Measurements from ENCODE around the gene FAM76A.

FAM76A gene

DNA sequence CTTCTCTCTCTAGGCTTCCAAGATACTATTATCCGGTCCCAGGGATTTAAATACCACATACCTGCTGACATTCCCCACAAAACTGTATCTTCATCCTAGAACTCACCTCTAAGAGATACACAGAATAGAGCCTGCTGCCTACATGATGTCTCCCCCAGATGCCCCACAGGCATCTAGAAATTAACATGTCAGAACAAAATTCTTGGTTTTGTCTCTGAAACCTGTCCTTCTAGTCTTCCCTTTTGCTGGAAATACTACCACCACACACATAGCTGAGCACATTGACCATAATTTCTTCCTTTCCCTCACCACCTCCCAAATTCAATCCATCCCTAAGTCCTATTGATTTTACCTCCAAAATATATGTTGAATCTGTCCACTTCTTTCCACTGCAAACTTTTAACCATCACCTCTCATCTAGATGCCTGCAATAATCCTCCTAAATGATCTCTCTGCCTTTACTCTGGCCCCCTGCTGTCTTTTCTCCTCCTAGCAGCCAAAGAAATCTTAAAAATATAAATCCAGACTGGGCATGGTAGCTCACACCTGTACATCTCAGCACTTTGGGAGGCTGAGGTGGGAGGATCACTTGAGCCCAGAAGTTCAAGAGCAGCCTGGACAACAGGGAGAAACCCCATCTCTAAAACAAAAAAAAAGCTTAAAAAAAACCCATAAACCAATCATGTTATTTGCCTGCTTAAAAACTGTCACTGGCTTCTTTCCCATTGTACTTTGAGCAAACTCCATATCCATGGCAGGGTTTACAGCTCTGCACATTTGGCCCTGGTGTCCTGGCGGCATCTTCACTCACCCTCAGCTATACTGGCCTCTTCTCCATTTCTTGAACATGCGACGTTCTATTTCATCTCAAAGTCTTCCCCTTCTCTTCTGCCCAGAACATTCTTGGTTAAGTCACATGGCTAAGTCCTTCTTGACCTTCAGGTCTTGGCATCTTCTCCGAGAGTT is 6.2 kb upstream of the FAM76A start:
- DNase-seq (ENCODE audit: low read depth in 1 of 2, low spot score in 1 of 2): no peak

GRCh38 chr1:27724961-27725373 is 794 bp upstream of the FAM76A start:
- DNase-seq (ENCODE audit: low read depth in 1 of 2, low spot score in 1 of 2): no peak

GRCh38 chr1:27726173-27727044 is 648 bp downstream of the FAM76A start:
- DNase-seq (ENCODE audit: low read depth in 1 of 2, low spot score in 1 of 2): peak in 1 of 2 donors; percentile 6

DNA sequence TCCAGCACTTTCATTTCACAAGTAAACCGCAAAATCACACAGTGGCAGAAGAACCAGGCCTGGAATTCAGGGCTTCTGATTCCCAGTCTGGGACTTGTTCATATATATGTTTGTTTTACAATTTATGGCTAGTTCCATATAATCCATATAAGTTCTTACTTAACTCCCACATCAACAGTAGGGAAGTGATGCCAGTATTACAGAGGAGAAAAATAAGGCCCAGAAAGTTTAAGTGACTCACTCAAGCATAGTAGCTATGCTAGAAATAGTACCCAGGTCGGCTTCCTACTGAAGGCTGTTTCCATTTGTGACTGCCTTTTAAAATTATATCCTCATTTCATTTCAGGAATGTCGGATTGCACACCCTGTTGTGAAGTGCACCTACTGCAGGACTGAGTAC is 1.4 kb downstream of the FAM76A start:
- no peak for DNase-seq (ENCODE audit: low read depth in 1 of 2, low spot score in 1 of 2)

GRCh38 chr1:27736252-27736651 is 10.5 kb downstream of the FAM76A start:
- no peak for DNase-seq (ENCODE audit: low read depth in 1 of 2, low spot score in 1 of 2)

- DNase-seq (ENCODE audit: low read depth in 1 of 2, low spot score in 1 of 2): no peak
Measured at GRCh38 chr1:27741121-27741520, 15.4 kb downstream of the FAM76A start.

- DNase-seq (ENCODE audit: low read depth in 1 of 2, low spot score in 1 of 2): no peak
Measured at GRCh38 chr1:27744556-27744955, 18.8 kb downstream of the FAM76A start.

DNA sequence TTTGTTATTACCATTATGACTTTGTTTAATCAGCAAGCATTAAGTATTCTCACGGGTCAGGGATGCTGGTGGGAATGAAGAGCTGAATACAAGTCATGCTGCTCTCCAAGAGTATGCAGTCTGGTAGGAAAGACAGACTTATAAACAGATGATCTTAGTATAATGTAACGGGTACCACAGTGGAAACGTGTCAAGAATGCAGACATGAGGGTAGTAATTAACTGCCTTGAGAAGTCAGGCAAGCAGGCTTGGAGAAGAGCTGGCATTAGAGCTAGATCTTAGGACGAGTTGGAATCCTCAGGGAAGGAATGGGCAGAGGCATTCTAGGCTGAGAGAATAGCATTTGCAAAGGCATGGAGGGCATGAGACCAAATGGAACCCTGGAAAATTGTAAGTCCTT is 19.7 kb downstream of the FAM76A start:
- no peak for DNase-seq (ENCODE audit: low read depth in 1 of 2, low spot score in 1 of 2)

GRCh38 chr1:27752360-27752759 is 26.6 kb downstream of the FAM76A start:
- DNase-seq (ENCODE audit: low read depth in 1 of 2, low spot score in 1 of 2): no peak

DNA sequence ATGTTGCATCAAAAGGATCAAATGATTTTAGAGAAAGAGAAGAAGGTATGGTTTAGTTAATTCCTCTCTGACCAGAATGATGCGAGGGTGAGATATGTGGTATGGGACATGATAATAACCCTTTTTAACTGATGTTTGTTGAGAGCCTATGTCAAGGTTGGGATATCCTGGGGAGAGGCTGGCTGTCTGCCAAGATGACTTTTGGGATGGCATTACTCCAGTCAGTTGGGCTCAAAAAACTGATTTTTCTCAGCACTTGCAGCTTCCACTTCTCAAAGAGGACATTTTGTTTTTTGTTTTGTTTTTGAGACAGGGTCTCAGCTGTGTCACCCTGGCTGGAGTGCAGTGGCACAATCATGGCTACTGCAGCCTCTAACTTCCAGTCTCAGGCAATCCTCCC is 29.5 kb downstream of the FAM76A start:
- no peak for DNase-seq (ENCODE audit: low read depth in 1 of 2, low spot score in 1 of 2)

GRCh38 chr1:27755865-27756264 is 30.1 kb downstream of the FAM76A start:
- no peak for DNase-seq (ENCODE audit: low read depth in 1 of 2, low spot score in 1 of 2)

GRCh38 chr1:27759236-27759635 is 33.5 kb downstream of the FAM76A start:
- DNase-seq (ENCODE audit: low read depth in 1 of 2, low spot score in 1 of 2): no peak

- no peak for DNase-seq (ENCODE audit: low read depth in 1 of 2, low spot score in 1 of 2)
Measured at GRCh38 chr1:27760426-27760825, 34.7 kb downstream of the FAM76A start.

DNA sequence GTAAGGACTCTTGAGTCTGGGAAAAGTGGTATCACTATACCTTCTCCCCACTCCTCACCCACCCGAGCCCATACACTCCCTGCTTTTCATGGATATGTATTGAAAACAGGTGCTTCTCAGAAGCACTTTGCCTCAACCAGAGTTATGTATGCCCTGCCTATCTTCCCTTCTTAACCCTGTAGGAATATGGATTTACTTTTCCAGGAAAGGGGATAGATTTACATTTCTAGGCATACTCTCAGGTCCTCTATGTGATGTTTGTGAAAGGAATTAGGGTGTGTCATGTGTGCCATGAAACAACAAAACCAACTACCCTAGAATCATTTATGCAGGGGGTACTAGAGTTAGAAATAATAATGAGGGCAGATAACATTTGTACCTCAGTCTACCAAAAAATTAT is 36.3 kb downstream of the FAM76A start:
- DNase-seq (ENCODE audit: low read depth in 1 of 2, low spot score in 1 of 2): no peak

DNA sequence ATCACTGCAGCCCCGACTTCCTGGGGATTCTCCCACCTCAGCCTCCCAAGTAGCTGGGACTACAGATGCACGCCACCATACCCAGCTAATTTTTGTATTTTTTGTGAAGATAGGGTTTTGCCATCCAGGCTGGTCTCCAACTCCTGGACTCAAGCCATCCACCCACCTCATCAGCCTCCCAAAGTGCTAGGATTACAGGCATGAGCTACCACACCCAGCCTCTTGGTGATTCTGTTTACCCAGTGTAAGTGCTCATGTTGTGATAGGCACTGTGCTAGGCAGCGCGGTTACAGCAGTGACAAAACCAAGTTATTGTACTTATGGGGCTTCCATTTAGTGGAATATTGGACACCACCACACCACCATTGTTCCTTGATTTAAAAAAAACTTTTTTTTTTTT is 37.6 kb downstream of the FAM76A start:
- no peak for DNase-seq (ENCODE audit: low read depth in 1 of 2, low spot score in 1 of 2)

GRCh38 chr1:27770293-27770830 is 44.6 kb downstream of the FAM76A start:
- no peak for DNase-seq (ENCODE audit: low read depth in 1 of 2, low spot score in 1 of 2)

DNA sequence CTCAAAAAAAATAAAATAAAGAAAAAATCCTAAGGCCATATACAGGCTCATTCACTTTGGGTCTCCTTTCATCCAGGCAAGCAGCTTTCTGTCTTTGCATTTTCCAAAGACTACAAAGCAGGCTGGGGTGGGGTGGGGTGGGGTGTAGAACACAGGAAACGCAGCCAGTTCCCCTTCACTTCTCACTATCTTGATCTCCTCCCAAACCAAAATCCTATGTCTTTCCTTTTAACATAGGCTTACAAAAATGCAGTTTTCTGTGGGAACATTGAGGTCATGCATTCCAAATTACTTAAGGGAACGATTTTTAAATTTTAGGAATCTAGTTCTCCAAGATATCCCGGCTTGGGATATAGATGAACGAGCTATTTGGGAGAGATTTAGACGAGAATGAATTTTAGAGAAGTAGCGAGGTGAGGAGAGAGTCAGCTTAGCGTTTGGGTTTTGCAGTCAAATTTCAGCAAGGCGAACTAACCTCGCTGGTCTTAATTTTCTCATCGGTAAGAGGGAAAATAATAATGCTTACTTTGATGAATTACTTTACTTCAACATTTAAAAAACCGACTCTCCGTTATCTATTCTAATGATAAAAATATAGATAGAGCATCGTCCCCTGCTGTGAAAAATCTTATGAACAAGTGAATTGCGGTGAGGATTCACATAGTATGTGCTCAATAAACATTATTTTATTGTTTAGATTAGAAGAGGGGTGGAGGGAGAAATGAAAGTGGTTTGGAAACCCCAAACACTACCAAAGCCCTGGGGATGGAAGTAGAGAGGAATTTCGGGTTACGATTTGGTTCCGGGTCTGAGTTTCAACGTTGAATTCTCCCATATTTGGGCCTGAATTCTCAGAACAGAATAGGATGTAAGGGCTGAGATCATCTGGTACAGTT is 46.5 kb downstream of the FAM76A start:
- no peak for DNase-seq (ENCODE audit: low read depth in 1 of 2, low spot score in 1 of 2)

GRCh38 chr1:27772932-27773825 is 47.4 kb downstream of the FAM76A start, which contains the start of gene STX12:
STX12 (plus strand) TSS chr1:27773219; CDS start chr1:27773308, 89 bp downstream.
- peak; percentile 95 to 97 for DNase-seq (ENCODE audit: low read depth in 1 of 2, low spot score in 1 of 2)

DNA sequence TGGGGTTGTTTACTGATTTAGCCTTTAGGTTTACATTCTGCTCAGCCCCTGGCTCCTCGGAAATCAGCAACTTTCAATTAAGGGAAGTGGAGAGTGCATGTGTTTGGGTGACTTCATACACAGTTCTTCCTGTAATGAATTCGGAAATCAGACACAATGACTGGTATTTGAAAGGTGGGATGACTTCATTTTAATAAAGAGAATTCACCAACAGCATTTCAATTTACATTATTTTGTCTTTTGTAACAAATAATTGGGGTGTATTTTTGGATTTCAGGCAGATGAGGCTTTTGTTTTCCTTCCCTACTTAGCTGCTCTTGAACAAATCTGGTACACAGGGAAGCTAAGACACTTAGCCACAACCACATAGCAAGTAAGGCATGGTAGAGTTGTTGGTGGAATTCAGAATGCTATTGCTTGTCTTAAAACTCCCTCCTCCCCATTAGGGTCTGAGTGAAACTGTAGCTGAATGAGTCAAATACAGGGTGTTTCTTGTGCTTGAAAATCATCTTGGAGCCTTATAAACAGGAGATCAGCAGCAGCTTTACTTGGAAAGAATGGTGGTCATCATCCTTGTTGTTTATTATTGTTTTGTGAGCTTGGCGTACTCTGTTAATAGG is 48.2 kb downstream of the FAM76A start:
- no peak for DNase-seq (ENCODE audit: low read depth in 1 of 2, low spot score in 1 of 2)

All from activated T-helper 1 cell treated with anti-CD3 and anti-CD28 coated beads, Interleukin-2, amount 50 U/mL, for 16 hours (primary cell).